Activated T-cell treated with anti-CD3 and anti-CD28 coated beads for 24 hours (primary cell): ENCODE results near the gene LIN7A.

Experiments
- DNase-seq: peaks from one replicate; pipeline ENCODE4 v3.0.0-alpha.2; 2020; ENCODE audit warnings: low read depth

Gene LIN7A

GRCh38 chr12:80937391-80938238, at the start of gene LIN7A:
LIN7A (minus strand) TSS chr12:80937934; CDS start chr12:80937722, 212 bp downstream.
- no peak for DNase-seq

GRCh38 chr12:80986224-80986623, 48.5 kb upstream of the LIN7A start:
- DNase-seq, result no peak

GRCh38 chr12:80979816-80980215, 42.1 kb upstream of the LIN7A start:
- DNase-seq, result no peak

GRCh38 chr12:80979251-80979650, 41.5 kb upstream of the LIN7A start:
- no peak for DNase-seq

- no peak for DNase-seq
Observed at GRCh38 chr12:80977346-80977745, 39.6 kb upstream of the LIN7A start.

- no peak for DNase-seq
Observed at GRCh38 chr12:80968326-80968725, 30.6 kb upstream of the LIN7A start.

GRCh38 chr12:80967565-80967964, 29.8 kb upstream of the LIN7A start:
- no peak for DNase-seq

- no peak for DNase-seq
Observed at GRCh38 chr12:80966001-80966400, 28.3 kb upstream of the LIN7A start.

- no peak for DNase-seq
Observed at GRCh38 chr12:80958162-80958561, 20.4 kb upstream of the LIN7A start.

- DNase-seq, result no peak
Observed at GRCh38 chr12:80954857-80955520, 17.3 kb upstream of the LIN7A start.

GRCh38 chr12:80952443-80952842, 14.7 kb upstream of the LIN7A start:
- DNase-seq, result no peak

GRCh38 chr12:80946591-80946990, 8.9 kb upstream of the LIN7A start:
- no peak for DNase-seq

- no peak for DNase-seq
Observed at GRCh38 chr12:80943338-80943737, 5.6 kb upstream of the LIN7A start.

- DNase-seq, result no peak
Observed at GRCh38 chr12:80941916-80942315, 4.2 kb upstream of the LIN7A start.

GRCh38 chr12:80939231-80939950, 1.7 kb upstream of the LIN7A start:
- DNase-seq, result no peak

- no peak for DNase-seq
Observed at GRCh38 chr12:80938397-80938796, 663 bp upstream of the LIN7A start.

GRCh38 chr12:80936642-80937390, 918 bp downstream of the LIN7A start:
- DNase-seq, result no peak

GRCh38 chr12:80936353-80936641, 1.4 kb downstream of the LIN7A start:
- DNase-seq, result no peak

- no peak for DNase-seq
Observed at GRCh38 chr12:80935111-80935510, 2.6 kb downstream of the LIN7A start.

- DNase-seq, result no peak
Observed at GRCh38 chr12:80925983-80926382, 11.8 kb downstream of the LIN7A start.

- DNase-seq, result no peak
Observed at GRCh38 chr12:80925237-80925636, 12.5 kb downstream of the LIN7A start.

GRCh38 chr12:80924437-80924836, 13.3 kb downstream of the LIN7A start:
- no peak for DNase-seq
